DND-41 (cell line): ENCODE results near the gene NEU1.

Experiments
- ATAC-seq: fragments of 200-7000 bp; cut with Tn5 transposase; 3 replicates; pipeline ENCODE4 v1.9.1; 2021; ENCODE audit warnings: low read depth; ENCODE audit not compliant: insufficient read depth
- DNase-seq: peaks from one replicate; pipeline ENCODE4 v3.0.0-alpha.2; 2020
- H2AFZ ChIP-seq: 2 replicates; pipeline ENCODE4 v1.6.0; 2012; ENCODE audit warnings: low read depth, low read length
- H3K27ac ChIP-seq: 2 replicates; pipeline ENCODE4 v1.5.1; 2012; ENCODE audit warnings: low read length, inconsistent platforms
- H3K27me3 ChIP-seq: fragments of 200-600 bp; sonication (generic); 2 replicates; pipeline ENCODE4 v1.6.0; 2012; ENCODE audit warnings: low read length, mild to moderate bottlenecking, inconsistent platforms; ENCODE audit not compliant: insufficient read depth, poor library complexity
- H3K36me3 ChIP-seq: 2 replicates; pipeline ENCODE4 v1.5.1; 2012; ENCODE audit warnings: low read length, inconsistent platforms; ENCODE audit not compliant: insufficient read depth
- H3K4me1 ChIP-seq: 2 replicates; pipeline ENCODE4 v1.5.1; 2012; ENCODE audit warnings: mild to moderate bottlenecking, low read length; ENCODE audit not compliant: insufficient read depth
- H3K4me2 ChIP-seq: 2 replicates; pipeline ENCODE4 v1.6.0; 2012; ENCODE audit warnings: mild to moderate bottlenecking, moderate library complexity, low read length, inconsistent platforms; ENCODE audit not compliant: insufficient read depth
- H3K4me3 ChIP-seq, 2 experiments: fragments of 200-600 bp in 1 of 2; shearing (Covaris generic) in 1 of 2; 2 replicates each; pipeline ENCODE4 v1.5.1; 2012 to 2016; ENCODE audit warnings: inconsistent platforms in 2 of 2, low read length in 2 of 2, mild to moderate bottlenecking in 2 of 2, low read depth in 1 of 2, moderate library complexity in 1 of 2
- H3K79me2 ChIP-seq: 2 replicates; pipeline ENCODE4 v1.6.0; 2012; ENCODE audit warnings: low read length, inconsistent platforms; ENCODE audit not compliant: insufficient read depth
- H3K9ac ChIP-seq: 2 replicates; pipeline ENCODE4 v1.6.0; 2012; ENCODE audit warnings: low read depth, mild to moderate bottlenecking, inconsistent platforms, low read length, moderate library complexity
- H3K9me3 ChIP-seq: 2 replicates; pipeline ENCODE4 v1.5.1; 2012; ENCODE audit warnings: low read length, moderate library complexity, mild to moderate bottlenecking, inconsistent platforms; ENCODE audit not compliant: insufficient read depth, severe bottlenecking
- H4K20me1 ChIP-seq: 2 replicates; pipeline ENCODE4 v1.6.0; 2012; ENCODE audit warnings: low read length; ENCODE audit not compliant: insufficient read depth
- CTCF ChIP-seq: IDR thresholded peaks from 2 replicates; pipeline ENCODE4 v1.5.1; 2012; ENCODE audit warnings: borderline replicate concordance, low read length, moderate library complexity, mild to moderate bottlenecking; ENCODE audit not compliant: poor library complexity, severe bottlenecking; ENCODE audit errors: extremely low read depth
- EZH2 ChIP-seq: IDR thresholded peaks from 3 replicates; pipeline ENCODE4 v1.6.1; 2012; ENCODE audit warnings: borderline replicate concordance, low read depth, mild to moderate bottlenecking, moderate library complexity, low read length, inconsistent platforms; ENCODE audit not compliant: severe bottlenecking

NEU1 gene

GRCh38 chr6:31850765-31851484, 11.7 kb downstream of the NEU1 start:
- no peak for ATAC-seq
- no peak for DNase-seq
- Histone ChIP-seq H3K36me3 (no peaks in the 10 kb centered on the region), H3K27ac (no peak overlapping the region), H3K27me3 (no peaks in the 10 kb centered on the region), H3K79me2 (no peaks in the 10 kb centered on the region), H3K4me2 (no peak overlapping the region), H3K4me3 (no peak overlapping the region), H2AFZ (no peak overlapping the region), H4K20me1 (no peaks in the 10 kb centered on the region), H3K9me3 (no peaks in the 10 kb centered on the region), H3K4me1 (no peaks in the 10 kb centered on the region), H3K9ac (no peak overlapping the region)
- TF ChIP-seq CTCF (no peak), EZH2 (no peak)

- TF ChIP-seq CTCF (no peak), EZH2 (no peak)
- H3K4me2 ChIP-seq, result no peak overlapping the region
- DNase-seq, result no peak
- no peak overlapping the region for H3K9ac ChIP-seq
- H4K20me1 ChIP-seq, result no peaks in the 10 kb centered on the region
- no peak for ATAC-seq
- no peak overlapping the region for H3K27ac ChIP-seq
- no peak overlapping the region for H3K4me3 ChIP-seq
- H3K79me2 ChIP-seq, result no peaks in the 10 kb centered on the region
- H3K36me3 ChIP-seq, result no peaks in the 10 kb centered on the region
- no peaks in the 10 kb centered on the region for H3K4me1 ChIP-seq
- no peaks in the 10 kb centered on the region for H3K9me3 ChIP-seq
- no peak overlapping the region for H2AFZ ChIP-seq
- no peaks in the 10 kb centered on the region for H3K27me3 ChIP-seq
These were observed 15.2 kb downstream of the NEU1 start for GRCh38 chr6:31847276-31847978.

GRCh38 chr6:31844507-31844906, 18.1 kb downstream of the NEU1 start:
- H4K20me1 ChIP-seq, result peaks cover under 1% of the 10 kb centered on the region; the same call in 1 of the 2 replicates
- no peak for TF ChIP-seq CTCF
- no peak for TF ChIP-seq EZH2
- peaks cover under 1% of the 10 kb centered on the region; the same call in 1 of the 2 replicates for H3K79me2 ChIP-seq
- no peak overlapping the region for H3K4me3 ChIP-seq
- no peaks in the 10 kb centered on the region for H3K9me3 ChIP-seq
- DNase-seq, result no peak
- no peak overlapping the region for H3K9ac ChIP-seq
- H3K4me2 ChIP-seq, result no peak overlapping the region
- no peak for ATAC-seq
- no peak overlapping the region for H2AFZ ChIP-seq
- no peak overlapping the region for H3K27ac ChIP-seq
- H3K36me3 ChIP-seq, result peaks cover 10% of the 10 kb centered on the region
- H3K27me3 ChIP-seq, result no peaks in the 10 kb centered on the region
- H3K4me1 ChIP-seq, result no peaks in the 10 kb centered on the region
